ENCODE data around the gene MFNG.

Gene MFNG

GRCh38 chr22:37514526-37515051 lies 28.4 kb upstream of the MFNG start:
- no peak for DNase-seq (ENCODE audit: low read depth in 2 of 2)

GRCh38 chr22:37511395-37512104 lies 25.4 kb upstream of the MFNG start:
- DNase-seq (ENCODE audit: low read depth in 2 of 2) = no peak

GRCh38 chr22:37510091-37510490 lies 23.9 kb upstream of the MFNG start:
- DNase-seq (ENCODE audit: low read depth in 2 of 2) = no peak

- DNase-seq (ENCODE audit: low read depth in 2 of 2) = no peak
Measured at GRCh38 chr22:37509059-37509860, 23.1 kb upstream of the MFNG start.

GRCh38 chr22:37508431-37508992 lies 22.3 kb upstream of the MFNG start:
- DNase-seq (ENCODE audit: low read depth in 2 of 2) = no peak

- DNase-seq (ENCODE audit: low read depth in 2 of 2) = no peak
Measured at GRCh38 chr22:37507731-37508130, 21.5 kb upstream of the MFNG start.

- no peak for DNase-seq (ENCODE audit: low read depth in 2 of 2)
Measured at GRCh38 chr22:37505989-37506388, 19.8 kb upstream of the MFNG start.

GRCh38 chr22:37505565-37505964 lies 19.4 kb upstream of the MFNG start:
- no peak for DNase-seq (ENCODE audit: low read depth in 2 of 2)

GRCh38 chr22:37504964-37505363 lies 18.8 kb upstream of the MFNG start:
- no peak for DNase-seq (ENCODE audit: low read depth in 2 of 2)

GRCh38 chr22:37503850-37504249 lies 17.7 kb upstream of the MFNG start:
- DNase-seq (ENCODE audit: low read depth in 2 of 2) = no peak

GRCh38 chr22:37503183-37503683 lies 17.0 kb upstream of the MFNG start:
- no peak for DNase-seq (ENCODE audit: low read depth in 2 of 2)

- DNase-seq (ENCODE audit: low read depth in 2 of 2) = no peak
Measured at GRCh38 chr22:37502342-37503182, 16.4 kb upstream of the MFNG start.

- no peak for DNase-seq (ENCODE audit: low read depth in 2 of 2)
Measured at GRCh38 chr22:37501610-37502341, 15.6 kb upstream of the MFNG start.

GRCh38 chr22:37500745-37501609 lies 14.8 kb upstream of the MFNG start:
- DNase-seq (ENCODE audit: low read depth in 2 of 2) = no peak

- DNase-seq (ENCODE audit: low read depth in 2 of 2) = no peak
Measured at GRCh38 chr22:37499789-37500540, 13.8 kb upstream of the MFNG start.

- DNase-seq (ENCODE audit: low read depth in 2 of 2) = no peak
Measured at GRCh38 chr22:37499027-37499707, 13.0 kb upstream of the MFNG start.

- no peak for DNase-seq (ENCODE audit: low read depth in 2 of 2)
Measured at GRCh38 chr22:37498289-37498909, 12.2 kb upstream of the MFNG start.

GRCh38 chr22:37497062-37497599 lies 10.9 kb upstream of the MFNG start:
- peak; percentile 79 to 81 for DNase-seq (ENCODE audit: low read depth in 2 of 2)

Data from fibroblast of skin of left biceps (primary cell).